Measurements from ENCODE around the gene SIGLEC15.

DNA sequence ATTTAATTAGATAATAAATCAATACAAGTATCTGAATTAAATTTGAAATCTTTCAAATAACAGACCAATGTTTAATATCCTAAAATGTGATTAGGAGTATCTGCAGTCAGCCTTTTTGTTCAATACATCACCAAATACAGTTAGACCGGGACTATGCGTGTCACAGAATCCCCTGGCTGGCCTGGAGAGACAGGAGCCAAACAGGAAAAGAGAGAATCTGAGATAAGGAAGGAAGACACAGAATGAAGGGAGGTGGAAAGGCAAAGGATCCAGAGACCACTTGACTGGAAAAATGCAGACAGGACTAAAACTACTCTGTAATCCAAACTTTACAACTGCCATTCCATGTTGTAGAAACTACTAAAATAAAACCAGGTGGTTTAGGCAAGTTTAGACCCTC is 66.3 kb downstream of the SIGLEC15 start:
- TF ChIP-seq, protein P1, sequence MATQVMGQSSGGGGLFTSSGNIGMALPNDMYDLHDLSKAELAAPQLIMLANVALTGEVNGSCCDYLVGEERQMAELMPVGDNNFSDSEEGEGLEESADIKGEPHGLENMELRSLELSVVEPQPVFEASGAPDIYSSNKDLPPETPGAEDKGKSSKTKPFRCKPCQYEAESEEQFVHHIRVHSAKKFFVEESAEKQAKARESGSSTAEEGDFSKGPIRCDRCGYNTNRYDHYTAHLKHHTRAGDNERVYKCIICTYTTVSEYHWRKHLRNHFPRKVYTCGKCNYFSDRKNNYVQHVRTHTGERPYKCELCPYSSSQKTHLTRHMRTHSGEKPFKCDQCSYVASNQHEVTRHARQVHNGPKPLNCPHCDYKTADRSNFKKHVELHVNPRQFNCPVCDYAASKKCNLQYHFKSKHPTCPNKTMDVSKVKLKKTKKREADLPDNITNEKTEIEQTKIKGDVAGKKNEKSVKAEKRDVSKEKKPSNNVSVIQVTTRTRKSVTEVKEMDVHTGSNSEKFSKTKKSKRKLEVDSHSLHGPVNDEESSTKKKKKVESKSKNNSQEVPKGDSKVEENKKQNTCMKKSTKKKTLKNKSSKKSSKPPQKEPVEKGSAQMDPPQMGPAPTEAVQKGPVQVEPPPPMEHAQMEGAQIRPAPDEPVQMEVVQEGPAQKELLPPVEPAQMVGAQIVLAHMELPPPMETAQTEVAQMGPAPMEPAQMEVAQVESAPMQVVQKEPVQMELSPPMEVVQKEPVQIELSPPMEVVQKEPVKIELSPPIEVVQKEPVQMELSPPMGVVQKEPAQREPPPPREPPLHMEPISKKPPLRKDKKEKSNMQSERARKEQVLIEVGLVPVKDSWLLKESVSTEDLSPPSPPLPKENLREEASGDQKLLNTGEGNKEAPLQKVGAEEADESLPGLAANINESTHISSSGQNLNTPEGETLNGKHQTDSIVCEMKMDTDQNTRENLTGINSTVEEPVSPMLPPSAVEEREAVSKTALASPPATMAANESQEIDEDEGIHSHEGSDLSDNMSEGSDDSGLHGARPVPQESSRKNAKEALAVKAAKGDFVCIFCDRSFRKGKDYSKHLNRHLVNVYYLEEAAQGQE (IDR thresholded peaks at IDR 0.05), result no peak
- TF ChIP-seq, protein P2, sequence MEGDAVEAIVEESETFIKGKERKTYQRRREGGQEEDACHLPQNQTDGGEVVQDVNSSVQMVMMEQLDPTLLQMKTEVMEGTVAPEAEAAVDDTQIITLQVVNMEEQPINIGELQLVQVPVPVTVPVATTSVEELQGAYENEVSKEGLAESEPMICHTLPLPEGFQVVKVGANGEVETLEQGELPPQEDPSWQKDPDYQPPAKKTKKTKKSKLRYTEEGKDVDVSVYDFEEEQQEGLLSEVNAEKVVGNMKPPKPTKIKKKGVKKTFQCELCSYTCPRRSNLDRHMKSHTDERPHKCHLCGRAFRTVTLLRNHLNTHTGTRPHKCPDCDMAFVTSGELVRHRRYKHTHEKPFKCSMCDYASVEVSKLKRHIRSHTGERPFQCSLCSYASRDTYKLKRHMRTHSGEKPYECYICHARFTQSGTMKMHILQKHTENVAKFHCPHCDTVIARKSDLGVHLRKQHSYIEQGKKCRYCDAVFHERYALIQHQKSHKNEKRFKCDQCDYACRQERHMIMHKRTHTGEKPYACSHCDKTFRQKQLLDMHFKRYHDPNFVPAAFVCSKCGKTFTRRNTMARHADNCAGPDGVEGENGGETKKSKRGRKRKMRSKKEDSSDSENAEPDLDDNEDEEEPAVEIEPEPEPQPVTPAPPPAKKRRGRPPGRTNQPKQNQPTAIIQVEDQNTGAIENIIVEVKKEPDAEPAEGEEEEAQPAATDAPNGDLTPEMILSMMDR (IDR thresholded peaks at IDR 0.05; ENCODE audit: low read depth, low read length, missing input control), result no peak

All from liver (tissue), 2 donors.